OCI-LY7 (cell line): Measurements from ENCODE around the gene ABCC9. TPM values are rescaled to one million over a fixed set of nuclear protein-coding genes. Genes with fewer than 3 reads are reported as not detected.

Experiments
- BruUV-seq: library from RNA; stranded (reverse); fragments of 400-500 nt; replicated peaks from 2 replicates; lab custom pipeline; 2021; lab: Mats Ljungman, UMichigan
- CTCF ChIA-PET: fragments of 300-600 bp; sonication (Branson Sonifier 250); formaldehyde crosslinking; loops from one replicate; lab custom pipeline; 2022; ENCODE audit warnings: antibody characterized with exemption; ENCODE audit not compliant: unreplicated experiment; lab: Charles Lee
- POLR2A ChIA-PET: fragments of 300-600 bp; sonication (Branson Sonifier 250); formaldehyde crosslinking; loops from one replicate; lab custom pipeline; 2022; ENCODE audit warnings: antibody characterized with exemption; lab: Charles Lee
- DNase-seq: peaks from one replicate; pipeline ENCODE4 v3.0.0-alpha.2; 2015; ENCODE audit warnings: low spot score
- H2AFZ ChIP-seq: fragments of 200-600 bp; sonication (generic), shearing (Covaris generic); 2 replicates; pipeline ENCODE4 v1.6.1; 2014; ENCODE audit warnings: mild to moderate bottlenecking, antibody characterized with exemption, low read length, moderate library complexity
- H3K27ac ChIP-seq: fragments of 200-600 bp; sonication (generic); 2 replicates; pipeline ENCODE4 v1.5.1; 2014; ENCODE audit warnings: mixed run types, low read depth, mild to moderate bottlenecking, moderate library complexity, low read length, inconsistent platforms; ENCODE audit not compliant: poor library complexity, severe bottlenecking
- H3K36me3 ChIP-seq: fragments of 200-600 bp; sonication (generic); 2 replicates; pipeline ENCODE4 v1.6.1; 2014; ENCODE audit warnings: mild to moderate bottlenecking, antibody characterized with exemption, low read length, moderate library complexity, mixed read lengths; ENCODE audit not compliant: insufficient read depth
- H3K4me1 ChIP-seq: fragments of 200-600 bp; sonication (generic); 2 replicates; pipeline ENCODE4 v1.5.1; 2014; ENCODE audit warnings: mild to moderate bottlenecking, low read length; ENCODE audit not compliant: insufficient read depth, poor library complexity, severe bottlenecking
- H3K4me2 ChIP-seq: fragments of 200-600 bp; sonication (generic); 2 replicates; pipeline ENCODE4 v1.6.1; 2014; ENCODE audit warnings: mild to moderate bottlenecking, low read length
- H3K4me3 ChIP-seq: fragments of 200-600 bp; sonication (generic); 2 replicates; pipeline ENCODE4 v1.5.1; 2014; ENCODE audit warnings: mild to moderate bottlenecking, low read depth, low read length; ENCODE audit not compliant: poor library complexity, severe bottlenecking
- H3K79me2 ChIP-seq: fragments of 200-600 bp; sonication (generic); 2 replicates; pipeline ENCODE4 v1.6.1; 2016; ENCODE audit warnings: low read depth, mild to moderate bottlenecking, low read length, moderate library complexity, mixed read lengths; ENCODE audit not compliant: insufficient read depth
- H3K9me2 ChIP-seq: fragments of 200-600 bp; sonication (generic); 2 replicates; pipeline ENCODE4 v1.6.1; 2016; ENCODE audit warnings: mild to moderate bottlenecking, low read length, mixed read lengths; ENCODE audit not compliant: insufficient read depth
- H3K9me3 ChIP-seq: fragments of 200-600 bp; sonication (generic); 2 replicates; pipeline ENCODE4 v1.6.1; 2014; ENCODE audit warnings: mild to moderate bottlenecking, mixed run types, low read length, mixed read lengths
- H4K20me1 ChIP-seq: fragments of 200-600 bp; sonication (generic); 2 replicates; pipeline ENCODE4 v1.6.1; 2014; ENCODE audit warnings: mild to moderate bottlenecking, antibody characterized with exemption, low read length, moderate library complexity, mixed read lengths; ENCODE audit not compliant: insufficient read depth
- EZH2phosphoT487 ChIP-seq: fragments of 200-600 bp; sonication (generic); IDR thresholded peaks from 2 replicates; pipeline ENCODE4 v1.6.1; 2018; ENCODE audit warnings: low read depth, borderline replicate concordance, mild to moderate bottlenecking, mixed run types, antibody characterized with exemption, low read length, moderate library complexity, mixed read lengths
- intact Hi-C: fragments of 100-400 bp; cut with micrococcal nuclease; formaldehyde crosslinking; loops from one replicate; pipeline ENCODE4 v1.10.0; 2022; ENCODE audit not compliant: unreplicated experiment
- total RNA-seq, 2 experiments: library from RNA; depleted of rRNA in 1 of 2; stranded (reverse); fragments of >200 nt in 1 of 2; shearing (Covaris generic) in 1 of 2; gene quantifications; 2 replicates each; pipeline ENCODE4 v1.2.3, GENCODE V29; 2014 to 2022
- TF ChIP-seq, protein P1 (sequence below): fragments of 200-600 bp; sonication (generic); conservative IDR thresholded peaks from 2 replicates; pipeline ENCODE4 v1.5.1; 2014; ENCODE audit warnings: mild to moderate bottlenecking, antibody characterized with exemption, low read length, moderate library complexity, mixed read lengths

ABCC9 gene
- total RNA-seq, 2 experiments from 2014 or later = not detected

DNA sequence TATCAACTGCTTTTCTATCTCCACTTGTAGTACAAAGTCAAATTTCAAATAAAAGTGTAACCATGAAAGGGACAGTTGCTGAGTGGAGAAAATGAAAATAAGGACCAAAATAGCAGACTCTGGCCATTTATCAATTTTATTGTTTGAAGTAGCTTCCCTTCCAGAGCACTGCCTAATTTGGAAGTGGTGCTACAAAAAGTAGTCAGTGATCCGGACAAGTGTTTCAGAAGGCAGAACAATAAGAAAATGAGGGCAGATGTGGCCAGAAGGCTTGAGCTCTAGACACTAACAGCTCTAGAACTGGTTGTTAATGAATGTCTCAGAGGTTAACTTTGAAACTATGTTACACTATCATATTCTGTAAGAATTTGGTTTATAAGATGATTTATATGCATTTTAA, 48.9 kb downstream of the ABCC9 start:
- no TSS peak for BruUV-seq
- Histone ChIP-seq H3K79me2 (no peaks in the 10 kb centered on the region), H2AFZ (no peak overlapping the region), H3K36me3 (no peaks in the 10 kb centered on the region), H4K20me1 (no peaks in the 10 kb centered on the region), H3K4me2 (no peak overlapping the region), H3K9me3 (no peaks in the 10 kb centered on the region), H3K4me3 (no peak overlapping the region), H3K4me1 (no peaks in the 10 kb centered on the region), H3K9me2 (no peaks in the 10 kb centered on the region), H3K27ac (no peak overlapping the region)
- ChIA-PET POLR2A (no interaction called here), CTCF (no interaction called here)
- intact Hi-C loops = no loop called here
- no peak for DNase-seq
- TF ChIP-seq, protein P1, sequence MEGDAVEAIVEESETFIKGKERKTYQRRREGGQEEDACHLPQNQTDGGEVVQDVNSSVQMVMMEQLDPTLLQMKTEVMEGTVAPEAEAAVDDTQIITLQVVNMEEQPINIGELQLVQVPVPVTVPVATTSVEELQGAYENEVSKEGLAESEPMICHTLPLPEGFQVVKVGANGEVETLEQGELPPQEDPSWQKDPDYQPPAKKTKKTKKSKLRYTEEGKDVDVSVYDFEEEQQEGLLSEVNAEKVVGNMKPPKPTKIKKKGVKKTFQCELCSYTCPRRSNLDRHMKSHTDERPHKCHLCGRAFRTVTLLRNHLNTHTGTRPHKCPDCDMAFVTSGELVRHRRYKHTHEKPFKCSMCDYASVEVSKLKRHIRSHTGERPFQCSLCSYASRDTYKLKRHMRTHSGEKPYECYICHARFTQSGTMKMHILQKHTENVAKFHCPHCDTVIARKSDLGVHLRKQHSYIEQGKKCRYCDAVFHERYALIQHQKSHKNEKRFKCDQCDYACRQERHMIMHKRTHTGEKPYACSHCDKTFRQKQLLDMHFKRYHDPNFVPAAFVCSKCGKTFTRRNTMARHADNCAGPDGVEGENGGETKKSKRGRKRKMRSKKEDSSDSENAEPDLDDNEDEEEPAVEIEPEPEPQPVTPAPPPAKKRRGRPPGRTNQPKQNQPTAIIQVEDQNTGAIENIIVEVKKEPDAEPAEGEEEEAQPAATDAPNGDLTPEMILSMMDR = no peak
- no peak for TF ChIP-seq EZH2phosphoT487

DNA sequence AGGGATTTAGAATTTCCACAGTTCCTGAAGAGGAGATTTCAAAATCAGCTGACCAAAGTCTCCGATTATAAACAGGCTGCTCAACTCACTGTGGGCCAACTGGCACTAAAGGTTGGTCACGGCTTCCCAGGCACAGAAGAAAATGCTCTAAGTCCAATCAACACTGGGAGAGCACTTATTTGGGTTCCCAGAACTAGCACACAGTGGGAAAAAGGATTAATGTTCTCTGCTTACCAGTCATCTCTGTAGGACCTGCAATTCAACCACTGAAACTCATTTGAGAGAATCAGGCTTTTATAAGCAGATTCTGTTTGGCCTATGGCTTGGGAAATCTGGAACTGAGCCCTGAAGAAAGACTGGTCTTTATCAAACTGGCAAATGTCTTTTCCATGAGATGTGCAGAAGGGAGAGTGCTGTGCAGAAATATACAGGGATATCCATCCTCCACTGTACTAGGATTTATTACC, 49.4 kb downstream of the ABCC9 start:
- Histone ChIP-seq H2AFZ (no peak overlapping the region), H3K9me3 (no peaks in the 10 kb centered on the region), H3K4me3 (no peak overlapping the region), H3K9me2 (no peaks in the 10 kb centered on the region), H3K4me1 (no peaks in the 10 kb centered on the region), H4K20me1 (no peaks in the 10 kb centered on the region), H3K4me2 (no peak overlapping the region), H3K27ac (no peak overlapping the region), H3K36me3 (no peaks in the 10 kb centered on the region), H3K79me2 (no peaks in the 10 kb centered on the region)
- intact Hi-C loops = no loop called here
- DNase-seq = no peak
- TF ChIP-seq, protein P1 = no peak
- TF ChIP-seq EZH2phosphoT487 = no peak
- CTCF ChIA-PET = no interaction called here
- POLR2A ChIA-PET = no interaction called here
- BruUV-seq = no TSS peak

DNA sequence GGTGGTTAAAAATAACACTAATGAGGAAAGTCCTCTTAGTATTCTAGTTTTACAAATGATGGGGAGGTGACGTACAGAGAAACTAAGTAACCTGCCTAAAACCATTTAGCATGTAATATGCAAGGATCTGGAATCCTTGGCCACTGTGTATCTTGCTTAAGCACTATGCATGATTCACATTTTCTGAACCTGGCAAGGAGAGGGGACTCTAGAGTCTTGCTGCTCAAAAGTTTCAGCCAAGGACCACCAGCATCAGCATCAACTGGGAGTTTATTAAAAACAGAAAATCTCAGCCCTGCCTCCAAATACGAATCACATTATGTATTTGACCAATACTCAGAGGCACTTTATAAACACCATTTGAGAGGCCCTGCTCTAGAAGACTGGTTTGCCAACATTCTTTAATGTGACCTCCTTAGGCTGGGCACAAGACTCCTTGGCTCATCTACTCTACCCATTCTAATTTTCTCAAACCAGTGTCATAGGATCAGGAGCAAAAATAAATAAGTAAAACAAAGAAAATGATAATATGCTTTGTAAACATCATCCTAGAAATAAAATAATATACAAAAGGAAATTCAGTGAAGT, 52.9 kb downstream of the ABCC9 start:
- no peaks in the 10 kb centered on the region for H3K36me3 ChIP-seq
- H3K79me2 ChIP-seq = no peaks in the 10 kb centered on the region
- H3K9me3 ChIP-seq = no peaks in the 10 kb centered on the region
- H3K4me3 ChIP-seq = no peak overlapping the region
- H3K4me1 ChIP-seq = no peaks in the 10 kb centered on the region
- BruUV-seq = no TSS peak
- no peak for TF ChIP-seq EZH2phosphoT487
- TF ChIP-seq, protein P1 = no peak
- no peak overlapping the region for H3K27ac ChIP-seq
- POLR2A ChIA-PET = no interaction called here
- intact Hi-C loops = no loop called here
- no peak overlapping the region for H2AFZ ChIP-seq
- CTCF ChIA-PET = no interaction called here
- no peak for DNase-seq
- no peak overlapping the region for H3K4me2 ChIP-seq
- H3K9me2 ChIP-seq = no peaks in the 10 kb centered on the region
- H4K20me1 ChIP-seq = no peaks in the 10 kb centered on the region
